Body of pancreas (tissue), 4 donors: Measurements from ENCODE around the gene CAMTA1. TPM values are rescaled to one million over a fixed set of nuclear protein-coding genes. Genes with fewer than 3 reads are reported as not detected.
A peak's percentile ranks its signal among the peaks of the same experiment; 100 is the strongest.

ENCODE experiments used
- ATAC-seq: fragments of 150-250 bp; one replicate; pipeline ENCODE4 v1.9.1; 2016
- DNase-seq, 4 donors: peaks; one replicate each; pipeline ENCODE4 v3.0.0-alpha.2; 2019
- H3K27ac ChIP-seq, 4 donors: fragments of 200-600 bp; sonication (generic); 1 replicate in 3 of 4; 2 replicates in 1 of 4; pipeline versions ENCODE4 v1.5.1 to v1.6.1; 2016 to 2019; ENCODE audit warnings: mild to moderate bottlenecking in 1 of 4, mixed read lengths in 1 of 4, moderate library complexity in 1 of 4
- H3K27me3 ChIP-seq, 2 donors: fragments of 200-600 bp; sonication (generic); one replicate each; pipeline ENCODE4 v1.6.0; 2016; ENCODE audit warnings: mild to moderate bottlenecking in 1 of 2
- H3K36me3 ChIP-seq, 2 donors: fragments of 200-600 bp; sonication (generic); replicated peaks in 1 of 2; 2 replicates each; pipeline ENCODE4 v1.5.1; 2016; ENCODE audit warnings: low read depth in 2 of 2; ENCODE audit not compliant: insufficient read depth in 1 of 2
- H3K4me1 ChIP-seq: fragments of 200-600 bp; sonication (generic); one replicate; pipeline ENCODE4 v1.6.0; 2016
- H3K4me3 ChIP-seq, 2 donors: fragments of 200-600 bp; sonication (generic); 1 replicate in 1 of 2; 2 replicates in 1 of 2; pipeline ENCODE4 v1.5.1; 2016 to 2019
- H3K9me3 ChIP-seq, 3 donors: fragments of 200-600 bp; sonication (generic); 1 replicate in 2 of 3; 2 replicates in 1 of 3; pipeline ENCODE4 v1.5.1; 2016
- CTCF ChIP-seq, 7 experiments: fragments of 450-650 bp in 4 of 7; fragments of 200-600 bp in 3 of 7; sonication (generic) in 3 of 7; IDR thresholded peaks; one replicate each; pipeline ENCODE4 v1.5.1; 2016 to 2019; ENCODE audit warnings: antibody characterized with exemption in 7 of 7
- POLR2A ChIP-seq, 3 donors: fragments of 450-650 bp; IDR thresholded peaks; one replicate each; pipeline ENCODE4 v1.6.1; 2016; ENCODE audit warnings: antibody characterized with exemption in 3 of 3, mild to moderate bottlenecking in 2 of 3
- WGBS, 2 donors: methylation state at CpG; one replicate each; pipeline ENCODE4 v1.1.5; 2017; 5-methylcytosine and 5-hydroxymethylcytosine counted together
- intact Hi-C: fragments of 100-400 bp; cut with DNase I; formaldehyde crosslinking; loops from one replicate; pipeline ENCODE4 v1.15.1; 2023
- total RNA-seq, 2 donors: library from RNA; depleted of rRNA; stranded (reverse); fragments of >200 nt; gene quantifications; one replicate each; pipeline ENCODE4 v1.1.0, GENCODE V29; 2016

Gene CAMTA1
- total RNA-seq, 2 donors from 2014 or later: 36.3 to 59.7 TPM

- no peak for ATAC-seq
- intact Hi-C loops: no loop called here
Measured at GRCh38 chr1:7702365-7702764, 917.1 kb downstream of the CAMTA1 start.

GRCh38 chr1:7703321-7704213, 918.3 kb downstream of the CAMTA1 start:
- Histone ChIP-seq H3K9me3 (no peaks in the 10 kb centered on the region), H3K27me3 (no peaks in the 10 kb centered on the region), H3K4me3 (no peak overlapping the region), H3K27ac (no peak overlapping the region), H3K36me3 (no peaks in the 10 kb centered on the region), H3K4me1 (peaks cover 14% of the 10 kb centered on the region)
- WGBS, 2 donors: 8 to 14% methylated on average over 28 to 50 of the region's 60 CpGs
- intact Hi-C loops: no loop called here
- TF ChIP-seq CTCF (IDR thresholded peaks at IDR 0.05) (no peak), POLR2A (IDR thresholded peaks at IDR 0.05) (no peak)
- DNase-seq (peak in 3 of 4 donors; percentile 19 to 35 (median 20)), ATAC-seq (peak; percentile 25)

More at GRCh38 chr1:7702365-7702764, 917.1 kb downstream of the CAMTA1 start:
- TF ChIP-seq CTCF (IDR thresholded peaks at IDR 0.05) (no peak), POLR2A (IDR thresholded peaks at IDR 0.05) (no peak)
- no peaks in the 10 kb centered on the region for H3K27me3 ChIP-seq
- no peaks in the 10 kb centered on the region for H3K36me3 ChIP-seq
- 20% methylated on average over 5 of the region's 5 CpGs for WGBS, 2 donors
- no peak for DNase-seq
- H3K4me1 ChIP-seq: peaks cover 14% of the 10 kb centered on the region
- no peaks in the 10 kb centered on the region for H3K9me3 ChIP-seq
- no peak overlapping the region for H3K4me3 ChIP-seq
- H3K27ac ChIP-seq: no peak overlapping the region

GRCh38 chr1:7704214-7705047, 919.2 kb downstream of the CAMTA1 start:
- Histone ChIP-seq H3K9me3 (no peaks in the 10 kb centered on the region), H3K36me3 (no peaks in the 10 kb centered on the region), H3K4me3 (no peak overlapping the region), H3K27ac (peak overlapping the region in 1 of 4 donors; percentile 53), H3K27me3 (no peaks in the 10 kb centered on the region), H3K4me1 (peaks cover 14% of the 10 kb centered on the region)
- DNase-seq (peak; percentile 95 to 97 (median 96)), ATAC-seq (peak; percentile 98)
- intact Hi-C loops: no loop called here
- TF ChIP-seq CTCF (IDR thresholded peaks at IDR 0.05): no peak
- TF ChIP-seq POLR2A (IDR thresholded peaks at IDR 0.05): peak; percentile 28 to 60 (median 36)
- WGBS, 2 donors: 1% methylated on average over 77 of the region's 151 CpGs; no CpG with 5 or more reads in 1 of the 2 donors

GRCh38 chr1:7705048-7705907, 920.0 kb downstream of the CAMTA1 start:
- intact Hi-C loops: no loop called here
- 4% methylated on average over 34 to 67 of the region's 106 CpGs for WGBS, 2 donors
- ATAC-seq (no peak), DNase-seq (peak in 3 of 4 donors; percentile 32 to 46 (median 35))
- TF ChIP-seq POLR2A (IDR thresholded peaks at IDR 0.05): no peak
- H3K9me3 ChIP-seq: no peaks in the 10 kb centered on the region
- peak overlapping the region in 2 of 4 donors; percentile 17 to 47 for H3K27ac ChIP-seq
- H3K4me1 ChIP-seq: peaks cover 14% of the 10 kb centered on the region
- H3K27me3 ChIP-seq: no peaks in the 10 kb centered on the region
- H3K36me3 ChIP-seq: no peaks in the 10 kb centered on the region
- H3K4me3 ChIP-seq: peak overlapping the region in 1 of 2 donors; percentile 17
